SK-N-MC (cell line): Measurements from ENCODE around the gene FAM114A1.

ENCODE experiments used
- EZH2 ChIP-seq: fragments of 200-600 bp; sonication (generic); IDR thresholded peaks from one replicate; pipeline ENCODE4 v1.6.1; 2017; ENCODE audit warnings: antibody characterized with exemption
- FOXP2 ChIP-seq: optimal IDR thresholded peaks from 2 replicates; pipeline ENCODE3; 2011; ENCODE audit warnings: mild to moderate bottlenecking, moderate library complexity; ENCODE audit not compliant: insufficient read depth; ENCODE audit errors: extremely low read length, control extremely low read depth
- POLR2AphosphoS5 ChIP-seq: IDR thresholded peaks from 2 replicates; pipeline ENCODE4 v1.6.1; 2012; ENCODE audit warnings: mild to moderate bottlenecking, low read depth, low read length, borderline replicate concordance

DNA sequence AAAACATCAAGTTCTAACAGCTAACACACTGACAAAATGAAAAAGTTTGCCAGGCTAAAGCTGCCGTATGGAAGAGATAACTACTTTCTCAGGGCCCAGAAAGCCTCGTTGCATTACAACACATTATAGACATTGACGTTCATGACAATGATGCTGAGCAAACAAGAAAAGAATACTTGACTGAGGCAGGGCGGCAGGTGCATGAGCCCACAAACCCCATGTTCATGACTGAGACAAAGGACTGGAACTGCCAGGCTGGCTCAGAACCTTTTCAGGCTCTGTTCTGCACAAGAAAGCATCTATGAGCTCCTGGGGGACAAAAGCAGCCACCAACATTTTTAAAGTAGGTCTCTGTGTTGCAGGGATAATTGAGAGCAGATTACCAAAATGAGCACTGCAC lies 24.6 kb upstream of the FAM114A1 start:
- TF ChIP-seq EZH2: no peak
- no peak for TF ChIP-seq POLR2AphosphoS5
- no peak for TF ChIP-seq FOXP2
